H9 (cell line): ENCODE measurements around the gene CDH4. TPM values are rescaled to one million over a fixed set of nuclear protein-coding genes. Genes with fewer than 3 reads are reported as not detected.
A peak's percentile ranks its signal among the peaks of the same experiment; 100 is the strongest.

Experiments used
- DNase-seq: peaks from one replicate; pipeline ENCODE4 v3.0.0-alpha.2; 2017
- H2AFZ ChIP-seq: one replicate; pipeline ENCODE4 v1.6.1; 2013; ENCODE audit warnings: mild to moderate bottlenecking, low read length, control low read depth, moderate library complexity
- H2AK5ac ChIP-seq: 2 replicates; pipeline ENCODE4 v1.6.1; 2013; ENCODE audit warnings: low read length, control low read depth, mixed read lengths; ENCODE audit not compliant: insufficient read length
- H2BK120ac ChIP-seq: one replicate; pipeline ENCODE4 v1.6.1; 2013; ENCODE audit warnings: low read depth, mild to moderate bottlenecking, low read length, control low read depth, inconsistent platforms; ENCODE audit not compliant: poor library complexity, severe bottlenecking
- H2BK12ac ChIP-seq: 2 replicates; pipeline ENCODE4 v1.6.1; 2013; ENCODE audit warnings: low read length, control low read depth, mixed read lengths, low read depth; ENCODE audit not compliant: insufficient read length
- H2BK15ac ChIP-seq: 2 replicates; pipeline ENCODE4 v1.6.1; 2013; ENCODE audit warnings: low read depth, low read length, control low read depth
- H2BK20ac ChIP-seq: one replicate; pipeline ENCODE4 v1.6.1; 2013; ENCODE audit warnings: low read depth, mild to moderate bottlenecking, low read length, control low read depth, inconsistent platforms; ENCODE audit not compliant: poor library complexity, severe bottlenecking
- H2BK5ac ChIP-seq: 2 replicates; pipeline ENCODE4 v1.6.1; 2013; ENCODE audit warnings: low read length, control low read depth, mixed read lengths; ENCODE audit not compliant: insufficient read length
- H3K14ac ChIP-seq: 2 replicates; pipeline ENCODE4 v1.6.1; 2013; ENCODE audit warnings: low read length, control low read depth; ENCODE audit not compliant: insufficient read depth
- H3K18ac ChIP-seq: 2 replicates; pipeline ENCODE4 v1.6.1; 2013; ENCODE audit warnings: low read depth, mild to moderate bottlenecking, mixed read lengths, low read length, control low read depth; ENCODE audit not compliant: insufficient read length
- H3K23ac ChIP-seq: 2 replicates; pipeline ENCODE4 v1.6.1; 2013; ENCODE audit warnings: low read length, control low read depth, mixed read lengths, low read depth; ENCODE audit not compliant: insufficient read length
- H3K23me2 ChIP-seq: 2 replicates; pipeline ENCODE4 v1.6.1; 2013; ENCODE audit warnings: low read depth, mild to moderate bottlenecking, mixed read lengths, low read length, control low read depth; ENCODE audit not compliant: insufficient read length, poor library complexity, severe bottlenecking
- H3K27ac ChIP-seq: 2 replicates; pipeline ENCODE4 v1.5.1; 2013; ENCODE audit warnings: low read length, control low read depth, mixed read lengths, low read depth; ENCODE audit not compliant: insufficient read length
- H3K27me3 ChIP-seq: 2 replicates; pipeline ENCODE4 v1.6.1; 2013; ENCODE audit warnings: low read length, control low read depth, inconsistent platforms; ENCODE audit not compliant: insufficient read depth
- H3K4ac ChIP-seq: 2 replicates; pipeline ENCODE4 v1.6.1; 2013; ENCODE audit warnings: low read depth, mild to moderate bottlenecking, control low read depth, inconsistent platforms, low read length, moderate library complexity
- H3K4me1 ChIP-seq: 2 replicates; pipeline ENCODE4 v1.6.1; 2013; ENCODE audit warnings: low read length, control low read depth, inconsistent platforms; ENCODE audit not compliant: insufficient read depth
- H3K4me2 ChIP-seq: 2 replicates; pipeline ENCODE4 v1.6.1; 2013; ENCODE audit warnings: low read length, control low read depth, mixed read lengths; ENCODE audit not compliant: insufficient read length, insufficient read depth
- H3K56ac ChIP-seq: 2 replicates; pipeline ENCODE4 v1.6.1; 2013; ENCODE audit warnings: low read depth, mild to moderate bottlenecking, mixed read lengths, low read length, control low read depth; ENCODE audit not compliant: insufficient read length
- H3K79me1 ChIP-seq: 2 replicates; pipeline ENCODE4 v1.6.1; 2013; ENCODE audit warnings: low read depth, mild to moderate bottlenecking, moderate library complexity, low read length, control low read depth, inconsistent platforms; ENCODE audit not compliant: insufficient read depth, poor library complexity, severe bottlenecking
- H3K79me2 ChIP-seq: 2 replicates; pipeline ENCODE4 v1.6.1; 2013; ENCODE audit warnings: low read length, control low read depth, inconsistent platforms; ENCODE audit not compliant: insufficient read depth
- H3K9ac ChIP-seq: 2 replicates; pipeline ENCODE4 v1.6.1; 2013; ENCODE audit warnings: low read length, control low read depth, mixed read lengths; ENCODE audit not compliant: insufficient read length; ENCODE audit errors: extremely low read depth
- H3K9me3 ChIP-seq: one replicate; pipeline ENCODE4 v1.6.1; 2013; ENCODE audit warnings: low read depth, low read length, inconsistent platforms; ENCODE audit not compliant: control insufficient read depth
- H3T11ph ChIP-seq: one replicate; pipeline ENCODE4 v1.6.1; 2013; ENCODE audit warnings: mild to moderate bottlenecking, low read length, control low read depth, inconsistent platforms
- H4K20me1 ChIP-seq: one replicate; pipeline ENCODE4 v1.6.1; 2013; ENCODE audit not compliant: control insufficient read depth, insufficient read length, insufficient read depth
- H4K5ac ChIP-seq: 2 replicates; pipeline ENCODE4 v1.6.1; 2013; ENCODE audit warnings: low read depth, mild to moderate bottlenecking, mixed read lengths, low read length, control low read depth; ENCODE audit not compliant: insufficient read length
- H4K8ac ChIP-seq: replicated peaks from 2 replicates; pipeline ENCODE4 v1.6.1; 2013; ENCODE audit warnings: low read length, control low read depth, mixed read lengths, low read depth; ENCODE audit not compliant: insufficient read length
- H4K91ac ChIP-seq: 2 replicates; pipeline ENCODE4 v1.6.1; 2013; ENCODE audit warnings: low read depth, mild to moderate bottlenecking, moderate library complexity, mixed read lengths, low read length, control low read depth; ENCODE audit not compliant: insufficient read length
- H3K27ac Mint-ChIP-seq, 3 experiments: 2 replicates in 2 of 3; 3 replicates in 1 of 3; pipeline ENCODE4 v1.8.0; 2020 to 2021; ENCODE audit warnings: mixed read lengths in 3 of 3, mild to moderate bottlenecking in 1 of 3, moderate library complexity in 1 of 3
- H3K27me3 Mint-ChIP-seq: 2 replicates; pipeline ENCODE4 v1.8.0; 2021; ENCODE audit warnings: low read depth, mild to moderate bottlenecking, moderate library complexity, mixed read lengths
- H3K36me3 Mint-ChIP-seq, 3 experiments: 2 replicates in 2 of 3; 3 replicates in 1 of 3; pipeline ENCODE4 v1.8.0; 2020 to 2021; ENCODE audit warnings: low read depth in 3 of 3, mixed read lengths in 3 of 3; ENCODE audit not compliant: insufficient read depth in 1 of 3
- H3K4me1 Mint-ChIP-seq, 2 experiments: 2 replicates each; pipeline ENCODE4 v1.8.0; 2020; ENCODE audit warnings: mixed read lengths in 2 of 2
- H3K4me3 Mint-ChIP-seq, 2 experiments: 2 replicates in 1 of 2; 3 replicates in 1 of 2; pipeline ENCODE4 v1.8.0; 2020 to 2021; ENCODE audit warnings: mild to moderate bottlenecking in 2 of 2, mixed read lengths in 2 of 2, moderate library complexity in 1 of 2
- H3K9me3 Mint-ChIP-seq, 2 experiments: 2 replicates in 1 of 2; 3 replicates in 1 of 2; pipeline ENCODE4 v1.8.0; 2020; ENCODE audit warnings: mild to moderate bottlenecking in 2 of 2, mixed read lengths in 2 of 2, moderate library complexity in 1 of 2
- WGBS: extraction: QIAGEN DNeasy Blood & Tissue Kit; methylation state at CpG from one replicate; pipeline ENCODE4 v1.1.7; 2013; ENCODE audit warnings: missing lambda C conversion rate, low lambda C conversion rate, mixed read lengths; ENCODE audit not compliant: insufficient read length; ENCODE audit errors: extremely low coverage; 5-methylcytosine and 5-hydroxymethylcytosine counted together
- total RNA-seq: library from RNA; stranded (reverse); gene quantifications from 2 replicates; pipeline ENCODE4 v1.2.1, GENCODE V29; 2021
- TF ChIP-seq, protein P1 (sequence below): fragments of 200-600 bp; sonication (generic); conservative IDR thresholded peaks from 3 replicates; pipeline ENCODE4 v1.8.0; 2021; ENCODE audit warnings: antibody characterized with exemption, mild to moderate bottlenecking

CDH4 gene
- total RNA-seq, 1 experiment from 2014 or later: 3.0 TPM

DNA sequence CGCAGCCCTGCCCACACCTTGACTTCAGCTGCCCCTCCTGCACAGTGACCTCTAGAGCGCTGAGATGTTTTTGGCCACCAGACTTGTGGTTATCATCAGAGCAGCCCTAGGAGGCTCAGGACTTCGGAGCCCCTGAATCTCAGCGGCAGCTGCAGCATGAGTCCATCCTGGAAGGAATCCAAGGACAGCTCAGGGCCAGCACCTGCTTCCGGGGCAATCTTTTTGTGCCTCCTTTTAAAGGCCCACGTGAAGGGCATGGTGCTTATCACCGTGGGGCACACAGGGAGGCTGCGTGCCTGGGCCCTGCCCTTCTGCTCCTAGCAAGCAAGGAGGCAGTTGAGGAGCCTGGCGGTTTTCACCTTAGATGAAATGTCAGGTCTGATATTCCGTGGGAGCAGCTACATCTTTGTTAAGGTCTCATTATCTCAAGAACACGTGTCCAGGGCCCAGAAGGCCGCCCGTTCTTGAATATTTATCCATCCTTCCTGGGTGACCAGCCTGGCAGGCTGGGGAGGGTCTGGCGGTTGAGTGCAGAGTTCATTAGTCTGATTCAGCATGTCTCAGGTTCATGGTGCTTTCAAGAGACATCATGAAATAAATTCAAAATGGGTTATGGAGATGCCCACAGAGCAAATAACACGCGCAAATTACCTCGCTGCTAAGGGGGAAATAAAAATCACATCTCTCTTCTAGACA lies 421.2 kb downstream of the CDH4 start:
- Histone ChIP-seq H2BK120ac (no peak overlapping the region), H3K56ac (no peak overlapping the region), H2BK15ac (no peak overlapping the region), H3K23ac (no peak overlapping the region), H3K4ac (no peak overlapping the region), H3K14ac (no peak overlapping the region), H3K79me1 (no peaks in the 10 kb centered on the region), H4K91ac (no peak overlapping the region), H3K27ac (no peak overlapping the region), H2AK5ac (no peak overlapping the region), H3K27me3 (peaks cover under 1% of the 10 kb centered on the region; the same call in 1 of the 2 replicates), H4K8ac (no peak overlapping the region), H3K4me2 (no peak overlapping the region), H3T11ph (no peak overlapping the region), H2AFZ (no peak overlapping the region), H3K4me1 (no peaks in the 10 kb centered on the region; the same call in 1 of the 2 replicates), H4K5ac (no peak overlapping the region), H3K18ac (peak overlapping the region; percentile 12), H3K23me2 (no peaks in the 10 kb centered on the region), H3K9me3 (no peaks in the 10 kb centered on the region), H3K79me2 (no peaks in the 10 kb centered on the region), H3K9ac (no peak overlapping the region), H2BK5ac (no peak overlapping the region), H2BK20ac (no peak overlapping the region), H4K20me1 (no peaks in the 10 kb centered on the region), H2BK12ac (no peak overlapping the region)
- peaks cover 11 to 12% of the 10 kb centered on the region in 2 experiments for H3K4me1 Mint-ChIP-seq
- H3K36me3 Mint-ChIP-seq: peaks cover 0 to 2% (median 0%) of the 10 kb centered on the region in 3 experiments; a peak in 3 of 7 replicates
- DNase-seq: no peak
- H3K27ac Mint-ChIP-seq: no peak overlapping the region
- peaks cover 3 to 6% of the 10 kb centered on the region in 2 experiments; a peak in 4 of 5 replicates for H3K9me3 Mint-ChIP-seq
- peaks cover 76% of the 10 kb centered on the region for H3K27me3 Mint-ChIP-seq
- WGBS: no CpG with 5 or more reads among the region's 17 CpGs
- TF ChIP-seq, protein P1, sequence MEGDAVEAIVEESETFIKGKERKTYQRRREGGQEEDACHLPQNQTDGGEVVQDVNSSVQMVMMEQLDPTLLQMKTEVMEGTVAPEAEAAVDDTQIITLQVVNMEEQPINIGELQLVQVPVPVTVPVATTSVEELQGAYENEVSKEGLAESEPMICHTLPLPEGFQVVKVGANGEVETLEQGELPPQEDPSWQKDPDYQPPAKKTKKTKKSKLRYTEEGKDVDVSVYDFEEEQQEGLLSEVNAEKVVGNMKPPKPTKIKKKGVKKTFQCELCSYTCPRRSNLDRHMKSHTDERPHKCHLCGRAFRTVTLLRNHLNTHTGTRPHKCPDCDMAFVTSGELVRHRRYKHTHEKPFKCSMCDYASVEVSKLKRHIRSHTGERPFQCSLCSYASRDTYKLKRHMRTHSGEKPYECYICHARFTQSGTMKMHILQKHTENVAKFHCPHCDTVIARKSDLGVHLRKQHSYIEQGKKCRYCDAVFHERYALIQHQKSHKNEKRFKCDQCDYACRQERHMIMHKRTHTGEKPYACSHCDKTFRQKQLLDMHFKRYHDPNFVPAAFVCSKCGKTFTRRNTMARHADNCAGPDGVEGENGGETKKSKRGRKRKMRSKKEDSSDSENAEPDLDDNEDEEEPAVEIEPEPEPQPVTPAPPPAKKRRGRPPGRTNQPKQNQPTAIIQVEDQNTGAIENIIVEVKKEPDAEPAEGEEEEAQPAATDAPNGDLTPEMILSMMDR: no peak
- no peak overlapping the region for H3K4me3 Mint-ChIP-seq
